Skin of body (tissue), 2 donors: ENCODE results near the gene DRGX. TPM values are rescaled to one million over a fixed set of nuclear protein-coding genes. Genes with fewer than 3 reads are reported as not detected.

ENCODE experiments used
- DNase-seq: peaks from one replicate; lab custom pipeline; 2025; lab: John Stamatoyannopoulos, UW
- total RNA-seq: library from RNA; depleted of rRNA; stranded (reverse); fragments of >200 nt; gene quantifications from one replicate; pipeline ENCODE4 v1.2.3, GENCODE V29; 2014

The DRGX gene
- total RNA-seq, 1 donor from 2014 or later, result 0.20 TPM

DNA sequence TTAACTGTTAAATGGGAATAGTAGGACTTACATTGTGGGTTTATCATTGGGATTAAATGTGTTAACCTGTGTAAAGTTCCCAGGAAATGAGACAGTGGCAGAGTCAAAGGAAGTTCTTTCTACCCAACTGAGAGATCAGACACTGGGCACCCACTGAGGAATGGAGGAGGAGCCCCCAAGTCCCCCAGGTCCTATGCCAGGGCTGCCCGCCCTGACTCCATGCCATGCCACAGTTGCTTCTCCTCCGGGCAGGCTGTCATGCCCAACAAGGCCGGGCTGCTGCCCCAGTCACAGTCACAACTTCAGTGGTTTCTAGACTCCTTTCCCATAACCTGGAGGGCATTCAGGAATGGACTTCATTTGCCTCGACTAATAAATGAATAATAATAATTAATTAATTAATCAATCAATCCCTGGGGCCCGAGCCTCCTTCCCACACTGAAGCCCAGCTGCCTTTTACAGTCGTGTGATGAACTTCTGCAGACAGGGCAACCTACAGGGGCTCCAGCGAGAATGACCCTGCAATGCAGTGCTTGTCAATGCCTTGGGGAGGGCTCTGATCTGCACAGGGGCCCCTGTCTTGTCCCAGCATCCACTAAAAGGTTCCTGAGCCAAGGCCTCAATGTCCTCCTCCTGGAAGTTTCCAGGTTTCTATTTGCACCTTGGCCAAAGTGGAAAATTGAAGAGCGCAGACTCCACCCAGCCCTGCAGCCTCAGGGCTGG, 32.4 kb downstream of the DRGX start:
- DNase-seq, result no peak

DNA sequence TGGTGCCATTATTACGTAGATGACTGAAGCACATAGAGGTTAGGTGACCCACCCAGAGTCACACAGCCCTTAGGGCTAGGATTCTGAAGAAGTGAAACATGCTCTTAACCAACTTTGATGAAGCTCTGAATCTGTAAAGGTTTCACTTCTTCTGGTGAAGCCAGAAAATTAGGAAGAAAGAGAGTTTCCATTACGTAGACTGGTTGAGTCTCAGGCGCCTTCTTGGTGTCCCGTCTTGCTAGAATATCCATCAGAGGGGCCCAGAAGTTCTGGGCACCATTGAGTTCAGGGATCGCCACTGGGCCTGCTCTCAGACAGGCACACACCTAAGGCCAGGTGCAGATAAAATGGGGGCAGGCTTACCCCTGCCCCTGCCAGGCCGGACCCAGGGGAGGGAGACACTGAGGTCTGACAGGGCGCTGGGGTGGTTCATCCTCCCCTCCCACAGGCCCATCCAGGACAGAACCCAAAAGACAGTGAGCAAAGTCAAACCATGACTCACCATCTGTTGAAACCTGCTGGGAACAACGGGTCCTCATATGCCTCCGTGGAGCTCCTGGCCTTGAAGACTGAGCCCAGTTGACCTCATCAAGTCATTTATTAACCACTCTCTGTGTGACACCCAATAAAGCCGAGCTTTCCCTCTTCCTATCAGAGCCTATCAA, 33.2 kb downstream of the DRGX start:
- DNase-seq, result no peak

DNA sequence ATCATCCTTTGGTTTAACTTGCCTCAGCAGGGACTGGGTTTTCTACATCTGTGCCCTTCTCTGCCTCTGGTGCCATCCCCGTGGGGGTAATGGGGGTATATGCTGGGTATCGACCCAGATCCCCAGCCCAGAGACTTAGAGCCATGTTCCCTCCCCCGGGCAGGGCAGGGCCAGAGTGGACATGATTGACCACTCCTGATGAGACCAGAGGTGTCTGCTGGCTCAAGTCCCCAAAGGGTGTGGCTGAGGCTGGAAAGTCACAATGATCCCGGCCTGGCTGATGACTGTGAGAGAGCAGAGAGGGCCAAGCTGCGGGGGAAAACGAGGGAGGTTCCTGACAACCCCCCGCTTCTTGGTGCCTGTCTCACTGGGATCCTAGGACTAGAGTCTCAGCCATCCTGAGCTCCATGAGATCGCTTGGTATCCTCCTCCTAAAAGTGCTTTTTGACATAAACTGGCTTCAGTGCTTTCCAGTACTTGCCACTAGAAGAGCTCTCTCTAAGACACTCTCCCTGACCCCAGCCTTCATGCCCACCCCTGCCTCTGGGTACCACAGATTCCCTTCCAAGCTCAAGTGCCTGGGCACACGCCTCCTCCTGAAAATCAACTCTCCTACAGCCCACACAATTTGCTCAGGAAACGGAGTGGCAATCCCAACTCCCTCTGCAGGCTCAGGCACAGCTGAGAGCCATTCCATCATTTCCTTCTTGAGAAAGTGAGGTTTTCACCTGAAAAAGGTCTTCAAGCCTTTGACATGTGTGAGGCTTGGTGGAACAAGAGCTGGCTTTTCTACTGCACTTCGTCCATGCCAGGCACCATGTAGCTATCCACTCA, 33.9 kb downstream of the DRGX start:
- no peak for DNase-seq

DNA sequence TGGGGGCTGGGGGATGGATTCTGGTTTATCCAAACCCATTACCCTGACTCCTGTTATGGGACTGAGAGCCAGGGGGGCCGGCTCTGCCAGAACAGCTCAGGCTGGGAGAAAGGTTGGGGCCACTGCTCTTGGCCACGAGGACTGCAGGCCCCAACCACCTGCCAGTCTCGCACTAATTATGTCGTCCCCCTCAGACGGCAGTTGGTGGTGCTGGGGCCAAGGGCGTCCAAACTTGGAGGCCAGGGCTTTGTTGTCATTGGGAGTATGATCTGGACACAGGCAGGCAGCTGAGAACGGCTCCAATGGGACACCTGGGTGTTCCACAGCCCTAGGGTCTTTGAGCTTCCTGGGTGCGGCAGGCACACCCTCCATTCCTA, 34.7 kb downstream of the DRGX start:
- no peak for DNase-seq

DNA sequence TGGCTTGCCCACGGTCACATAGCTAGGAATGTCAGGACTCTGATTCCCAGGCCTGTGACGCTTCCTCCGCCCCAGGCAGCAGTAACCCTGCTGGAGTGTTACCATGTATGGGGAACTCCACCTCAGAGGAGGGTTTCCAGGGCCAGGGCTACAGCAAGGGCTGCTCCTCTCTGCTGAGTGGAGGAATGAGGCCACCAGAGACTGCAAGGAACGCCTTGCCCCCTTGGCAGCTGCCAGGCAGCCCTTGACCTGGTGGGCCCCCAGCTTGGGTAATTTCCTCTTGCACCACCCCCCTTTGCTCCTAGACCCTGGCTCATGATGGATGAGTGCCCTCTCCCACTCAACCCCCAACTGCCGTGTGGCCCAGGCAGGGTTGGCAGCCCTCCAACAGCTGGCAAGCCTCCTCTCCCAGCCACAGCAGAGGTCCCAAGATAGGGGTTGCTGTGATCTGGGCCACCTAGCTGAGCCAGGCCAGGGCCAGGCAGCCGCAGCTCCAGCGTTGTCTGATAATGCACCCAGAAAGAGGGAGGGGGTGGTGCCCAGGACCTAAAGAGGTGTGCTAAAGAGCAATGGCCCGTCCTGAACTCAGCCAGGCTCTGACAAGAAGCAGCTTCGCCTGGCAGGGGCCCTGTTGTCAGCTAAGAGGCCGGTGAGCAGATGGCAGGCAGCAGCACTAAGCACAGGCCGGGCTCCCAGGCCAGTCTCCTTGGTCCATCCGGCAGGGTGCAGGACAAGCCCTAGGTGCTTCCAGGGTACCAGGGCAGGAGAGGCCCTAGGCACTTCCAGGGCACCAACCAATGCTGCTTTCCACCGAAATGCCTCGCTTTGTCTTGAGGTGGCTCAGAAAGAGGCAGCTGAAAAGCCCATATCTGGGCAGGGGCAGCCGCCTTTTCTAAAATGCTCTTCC, 35.4 kb downstream of the DRGX start:
- DNase-seq, result no peak

DNA sequence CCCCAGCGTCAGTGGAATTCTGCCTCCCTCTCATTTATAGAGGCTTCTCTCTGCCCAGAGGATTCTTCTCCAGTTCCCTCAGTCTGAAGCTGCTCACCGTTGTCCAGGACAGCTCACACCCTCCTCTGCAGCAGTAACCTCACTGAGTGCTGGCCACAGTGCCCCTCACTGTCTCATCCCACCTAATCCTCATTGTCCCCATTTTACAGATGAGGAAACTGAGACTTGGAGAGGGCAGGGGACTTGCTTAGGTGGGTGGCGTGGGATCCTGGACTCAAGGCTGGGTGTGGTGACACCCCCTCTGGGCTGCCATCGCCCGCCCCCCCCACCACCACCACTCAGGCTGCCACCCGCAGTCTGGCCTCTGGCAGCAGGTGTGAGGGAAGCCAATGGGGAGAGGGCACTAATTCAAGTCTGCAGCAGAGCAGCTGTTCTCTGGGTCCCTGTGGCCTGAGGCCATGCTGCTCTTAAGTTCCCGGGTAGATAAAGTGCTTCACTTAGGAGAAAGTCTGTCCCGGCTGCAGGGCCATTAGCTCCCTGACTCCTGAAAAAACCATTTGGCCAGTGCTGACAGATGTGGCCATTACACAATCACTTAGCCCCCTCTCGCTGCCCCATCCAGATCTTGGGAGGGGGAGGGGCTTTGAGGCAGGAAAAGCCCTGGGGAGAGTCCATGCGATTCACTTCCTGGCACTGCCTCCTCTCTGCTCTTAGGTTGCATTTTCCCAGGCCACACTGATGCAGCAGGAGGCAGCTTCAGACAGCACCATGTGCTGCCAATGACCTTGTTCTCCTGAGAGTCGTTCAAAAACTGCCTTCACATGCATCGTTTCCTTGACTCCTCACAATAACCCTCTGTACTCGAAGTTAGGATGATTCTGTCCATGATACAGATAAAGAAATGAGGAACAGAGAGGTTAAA, 36.3 kb downstream of the DRGX start:
- peak; percentile 14 for DNase-seq

DNA sequence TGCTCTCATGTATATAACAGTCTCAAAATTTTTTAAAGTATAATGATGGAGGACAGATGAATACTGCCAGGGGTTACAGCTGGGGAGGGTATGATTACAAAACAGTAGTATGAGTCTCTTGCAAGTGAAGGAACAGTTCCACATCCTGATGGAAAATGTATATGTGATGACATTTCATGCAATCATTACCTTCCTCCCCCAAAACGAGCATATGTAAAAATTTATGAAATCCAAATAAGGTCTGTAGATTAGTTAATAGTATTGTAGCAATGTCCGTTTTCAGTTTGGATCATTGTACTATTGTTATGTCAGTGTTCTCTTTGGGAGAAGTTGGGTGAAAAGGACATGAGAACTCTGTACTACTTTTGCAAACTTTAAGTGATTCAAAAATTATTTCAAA, 38.0 kb downstream of the DRGX start:
- no peak for DNase-seq

DNA sequence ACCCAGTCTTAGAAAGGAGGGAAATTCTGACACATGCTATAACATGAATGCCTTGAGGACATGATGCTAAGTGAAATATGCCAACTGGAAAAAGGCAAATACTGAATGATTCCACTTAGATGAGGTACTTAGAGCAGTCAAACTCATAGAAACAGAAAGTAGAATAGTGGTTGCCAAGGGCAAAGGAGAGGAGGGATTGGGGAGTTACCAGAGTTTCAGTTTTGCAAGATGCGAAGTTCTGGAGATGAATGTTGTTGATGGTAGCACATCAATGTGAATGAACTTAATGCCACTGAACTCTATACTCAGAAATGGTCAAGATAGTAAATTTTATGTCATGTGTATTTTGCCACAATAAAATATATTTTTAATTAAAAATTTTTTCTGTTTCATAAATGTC, 38.9 kb downstream of the DRGX start:
- DNase-seq, result no peak

DNA sequence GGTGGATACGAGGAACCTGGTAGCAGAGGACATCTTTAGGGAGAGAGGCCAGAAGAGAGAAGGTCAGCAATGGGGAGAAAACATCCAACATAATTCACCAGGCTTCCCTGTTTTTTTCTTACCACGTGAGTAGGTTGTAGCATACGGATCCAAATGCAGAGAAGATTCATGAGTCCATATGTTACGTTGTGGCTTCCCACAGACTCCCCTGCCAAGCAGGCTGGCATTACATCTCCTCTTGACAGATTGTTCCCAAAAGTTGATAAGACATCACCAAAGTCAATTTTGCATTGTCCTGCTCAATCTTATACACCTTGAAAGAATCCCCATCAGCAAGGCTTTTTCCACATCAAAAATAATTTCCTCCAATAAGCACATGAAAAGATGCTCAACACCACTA, 39.7 kb downstream of the DRGX start:
- no peak for DNase-seq

DNA sequence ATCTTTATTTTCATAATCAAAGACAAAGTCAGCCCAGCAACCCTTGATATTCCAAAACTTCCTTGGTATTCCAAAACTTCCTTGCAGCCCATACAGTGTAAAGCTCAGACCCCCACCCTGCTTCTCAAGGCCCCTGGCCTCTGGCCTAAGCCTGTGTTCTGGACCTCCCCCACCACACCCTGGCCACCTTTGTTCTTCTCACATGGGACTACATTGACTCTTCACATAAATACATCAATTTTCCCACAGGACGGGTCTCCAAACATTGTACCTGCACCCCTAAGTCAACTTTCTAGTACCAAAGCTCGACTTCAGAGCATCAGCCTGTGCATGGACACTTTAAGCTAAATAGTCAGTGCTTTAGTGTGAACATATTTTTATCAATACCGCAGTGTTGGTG, 40.7 kb downstream of the DRGX start:
- DNase-seq, result no peak

DNA sequence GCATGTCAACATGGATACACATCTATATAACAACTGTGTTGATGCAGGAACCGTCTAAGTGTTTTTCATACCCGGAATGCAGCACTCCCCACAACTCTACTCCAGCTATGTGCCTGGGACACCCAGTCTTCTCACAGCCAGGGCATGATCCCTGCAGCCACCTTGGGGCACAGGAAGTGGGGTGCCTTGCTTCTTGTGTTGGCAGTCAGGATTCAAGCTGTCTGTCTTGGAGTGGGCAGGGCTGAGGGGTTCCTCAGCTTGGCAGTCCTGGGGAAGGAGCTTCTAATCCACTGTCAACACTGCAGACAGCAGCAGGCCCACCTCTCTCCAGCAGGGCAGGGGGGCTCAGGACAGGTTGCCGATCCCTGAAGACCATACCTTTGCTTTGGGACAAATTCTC, 41.3 kb downstream of the DRGX start:
- no peak for DNase-seq

DNA sequence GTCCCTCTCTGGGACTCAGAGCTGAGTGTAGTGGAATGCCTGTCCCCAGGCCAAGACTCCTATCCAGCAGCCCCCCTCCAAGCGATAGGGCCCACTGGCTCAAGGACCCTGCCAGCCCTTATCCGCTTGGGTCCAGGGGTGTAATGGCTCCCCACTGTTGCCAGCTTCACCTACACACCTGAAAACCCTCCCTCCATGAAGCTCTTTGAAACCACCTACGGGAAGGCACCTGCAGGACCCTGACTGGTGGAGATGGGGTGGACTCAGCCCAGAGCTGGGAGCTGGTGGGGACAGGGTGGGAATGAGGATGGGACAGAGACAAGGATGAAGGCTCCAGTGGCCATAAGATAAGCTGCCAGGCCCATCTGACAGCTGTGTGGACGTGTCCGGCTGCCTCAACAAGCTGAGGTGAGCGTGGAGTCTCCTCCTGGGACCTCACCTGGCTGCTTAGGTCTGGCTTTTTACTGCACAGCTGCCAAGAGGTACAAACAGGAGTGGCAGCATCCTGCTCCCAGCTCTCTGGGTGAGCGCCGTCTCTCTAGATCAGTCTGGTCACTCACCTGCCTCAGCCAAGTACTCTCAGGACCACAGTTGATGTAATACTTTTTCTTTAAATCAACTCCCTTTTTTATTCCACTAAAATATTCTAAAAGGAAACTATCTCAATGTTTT, 41.9 kb downstream of the DRGX start:
- no peak for DNase-seq

DNA sequence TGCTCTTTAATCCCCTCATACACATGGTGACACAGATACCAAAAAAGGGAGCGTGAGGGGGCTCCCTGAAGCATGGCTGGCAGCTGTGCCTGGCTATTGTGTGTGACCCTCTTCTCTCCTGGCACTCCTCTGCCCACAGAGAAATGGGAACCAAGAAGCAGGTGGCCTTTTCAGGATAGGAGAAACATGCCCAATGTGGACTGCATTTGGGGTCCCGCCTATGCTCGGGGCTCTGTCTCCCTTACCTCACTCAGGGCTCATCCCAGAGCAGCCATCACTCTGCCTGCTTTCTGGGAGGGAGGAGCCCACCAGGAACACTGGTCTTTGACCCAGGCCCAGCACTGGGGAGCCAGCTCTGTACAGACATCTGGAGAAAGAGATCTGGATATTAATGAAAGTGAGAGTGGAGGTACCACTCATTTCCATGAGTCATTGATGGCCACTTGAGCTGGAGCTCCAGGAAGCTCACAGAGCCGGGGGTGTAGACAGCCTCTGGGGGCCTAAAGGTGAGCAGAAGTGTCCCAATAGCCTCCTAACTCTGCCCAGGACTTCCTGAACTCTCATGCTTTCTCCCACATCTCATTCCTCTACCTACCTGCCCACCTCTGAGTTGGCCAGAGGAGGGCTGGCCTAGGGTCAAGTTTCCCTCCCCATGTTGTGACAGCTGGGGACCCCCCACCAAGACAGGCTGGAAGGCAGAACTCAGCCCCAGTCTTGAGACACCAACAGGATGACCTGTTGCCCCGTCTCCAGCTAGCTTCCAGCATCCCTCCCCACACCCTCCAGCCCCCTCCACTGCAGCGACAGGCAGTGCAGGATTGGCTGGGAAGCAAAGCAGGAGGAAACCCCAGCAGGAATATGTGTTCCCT, 42.6 kb downstream of the DRGX start:
- no peak for DNase-seq

DNA sequence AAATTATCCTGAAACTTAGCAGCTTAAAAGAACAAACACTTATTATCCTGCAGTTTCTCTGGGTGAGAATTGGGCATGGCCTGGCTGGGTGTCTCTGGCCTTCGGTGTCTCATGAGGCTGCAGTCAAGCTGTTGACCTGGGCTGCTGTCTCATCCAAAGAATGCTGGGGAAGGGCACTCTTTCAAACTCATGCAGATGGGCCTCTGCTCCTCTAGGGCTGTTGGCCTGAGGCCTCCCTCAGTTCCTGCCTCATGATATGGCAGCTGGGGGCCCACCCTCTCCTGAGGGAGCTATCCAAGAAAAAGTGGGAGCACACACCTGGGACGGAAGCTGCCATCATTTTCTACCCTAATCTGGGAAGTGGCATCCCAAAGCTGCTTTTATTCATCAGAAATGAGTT, 43.6 kb downstream of the DRGX start:
- DNase-seq, result no peak

DNA sequence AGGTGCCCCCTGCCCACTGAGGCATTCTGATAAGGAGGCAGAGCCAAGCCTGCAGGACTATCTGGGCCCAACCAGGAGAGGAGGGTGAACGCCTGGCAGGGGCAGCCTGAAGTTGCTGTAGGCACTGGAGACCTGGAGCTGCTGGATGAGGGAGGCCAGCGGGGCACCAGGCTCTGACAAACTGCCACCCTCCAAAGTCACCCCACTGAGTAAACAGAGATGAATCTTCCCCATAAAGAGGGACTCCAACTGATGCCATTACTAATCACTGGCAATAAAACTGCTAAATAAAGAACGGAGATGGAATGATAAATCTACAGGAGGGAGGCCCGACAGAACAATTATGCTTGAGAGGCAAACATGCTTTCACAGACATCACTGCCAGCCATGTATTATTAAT, 44.2 kb downstream of the DRGX start:
- DNase-seq, result no peak

DNA sequence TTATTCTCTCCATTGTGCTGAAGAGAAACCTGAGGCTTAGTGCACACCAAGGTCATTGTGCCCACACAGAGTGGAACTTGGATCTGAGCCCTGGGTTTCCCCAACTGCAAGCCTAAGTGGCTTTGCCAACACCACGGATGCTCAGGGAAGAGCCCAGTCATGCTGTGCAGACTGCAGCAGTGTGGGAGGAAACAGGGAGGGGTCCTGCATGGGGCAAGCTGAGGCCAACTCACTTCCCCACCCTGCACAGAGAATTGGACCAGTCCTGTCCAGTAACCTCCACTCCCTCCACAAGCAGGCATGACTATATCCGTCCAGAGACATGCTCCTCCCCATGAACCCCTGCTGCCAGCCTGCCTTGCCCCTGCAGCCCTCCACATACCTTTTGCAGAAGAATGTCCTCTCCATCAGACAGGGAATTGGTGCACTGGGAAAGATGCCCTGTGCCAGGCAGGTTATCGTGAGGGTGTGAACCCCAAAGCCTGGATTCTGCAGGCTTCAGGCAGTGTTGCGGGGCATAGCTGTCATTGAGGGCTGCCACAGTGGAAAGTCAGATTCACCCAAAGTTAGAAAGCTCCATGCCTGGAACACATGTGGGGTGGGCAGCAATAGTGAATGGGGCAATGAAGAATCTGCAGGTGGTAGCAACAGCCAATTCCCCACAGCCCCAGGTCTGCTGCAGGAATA, 44.9 kb downstream of the DRGX start:
- no peak for DNase-seq

DNA sequence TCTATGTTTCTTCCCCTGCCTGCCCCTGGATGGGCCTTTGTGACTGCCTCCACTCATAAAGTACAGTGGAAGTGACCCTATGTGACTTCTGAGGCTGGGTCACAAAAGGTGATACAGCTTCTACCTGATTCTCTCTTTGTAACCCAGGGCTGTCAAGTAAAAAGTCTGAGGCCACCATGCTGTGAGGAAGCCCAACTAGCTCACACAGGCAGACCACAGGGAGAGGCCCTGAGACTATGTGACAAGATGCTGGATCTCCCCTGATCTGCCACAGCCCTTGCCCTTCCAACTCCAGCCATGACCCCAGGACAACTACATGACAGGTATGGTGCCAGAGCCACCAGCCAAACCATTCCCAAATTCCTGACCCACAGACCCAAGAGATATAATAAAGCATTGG, 45.8 kb downstream of the DRGX start:
- DNase-seq, result no peak

DNA sequence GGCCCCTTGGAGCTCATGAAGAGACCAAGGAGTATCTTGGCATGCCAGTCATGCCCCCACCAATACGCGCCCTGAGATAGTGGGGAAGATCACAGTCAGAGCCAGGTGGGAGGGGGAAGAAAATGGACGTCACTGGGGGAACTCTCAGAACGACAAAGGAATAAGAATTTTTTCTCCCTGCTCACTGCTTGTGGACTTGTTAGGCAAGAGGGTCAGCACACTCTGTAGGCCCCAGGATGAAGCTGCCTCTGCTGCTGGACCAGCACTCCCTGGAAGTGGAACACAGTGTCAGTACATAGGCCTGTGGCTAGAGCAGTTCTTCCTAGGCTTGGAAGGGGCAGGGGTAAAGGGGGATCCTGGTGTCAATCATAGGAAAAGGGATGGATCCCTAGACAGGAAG, 46.5 kb downstream of the DRGX start:
- DNase-seq, result no peak
